Mesenchymal stem cell (in vitro differentiated cells and primary cell): ENCODE measurements around the gene ACADL.

Source experiments
- DNase-seq: peaks from one replicate; pipeline ENCODE4 v3.0.0-alpha.2; 2013
- H2AFZ ChIP-seq: one replicate; pipeline ENCODE4 v1.6.1; 2013; ENCODE audit warnings: low read depth, mild to moderate bottlenecking, control low read depth, inconsistent platforms, low read length, moderate library complexity
- H2AK5ac ChIP-seq: 2 replicates; pipeline ENCODE4 v1.6.1; 2013; ENCODE audit warnings: low read length, moderate library complexity, mild to moderate bottlenecking, inconsistent platforms; ENCODE audit not compliant: severe bottlenecking
- H2BK120ac ChIP-seq: one replicate; pipeline ENCODE4 v1.6.1; 2013; ENCODE audit warnings: low read depth, mild to moderate bottlenecking, inconsistent platforms, low read length, moderate library complexity
- H2BK12ac ChIP-seq, 2 experiments: one replicate each; pipeline ENCODE4 v1.6.1; 2013; ENCODE audit warnings: inconsistent platforms in 2 of 2, low read length in 2 of 2, mild to moderate bottlenecking in 2 of 2, moderate library complexity in 2 of 2, control low read depth in 1 of 2
- H2BK15ac ChIP-seq: one replicate; pipeline ENCODE4 v1.6.1; 2013; ENCODE audit warnings: mild to moderate bottlenecking, low read depth, inconsistent platforms; ENCODE audit not compliant: poor library complexity, severe bottlenecking
- H2BK5ac ChIP-seq: 2 replicates; pipeline ENCODE4 v1.6.1; 2013; ENCODE audit warnings: low read depth, mild to moderate bottlenecking, low read length, control low read depth, inconsistent platforms; ENCODE audit not compliant: poor library complexity, severe bottlenecking
- H3K14ac ChIP-seq, 2 experiments: one replicate each; pipeline ENCODE4 v1.6.1; 2013; ENCODE audit warnings: inconsistent platforms in 2 of 2, low read length in 2 of 2, control low read depth in 1 of 2, mild to moderate bottlenecking in 1 of 2, moderate library complexity in 1 of 2
- H3K18ac ChIP-seq, 2 experiments: one replicate each; pipeline ENCODE4 v1.6.1; 2013; ENCODE audit warnings: inconsistent platforms in 2 of 2, low read length in 2 of 2, control low read depth in 1 of 2, low read depth in 1 of 2, mild to moderate bottlenecking in 1 of 2
- H3K23ac ChIP-seq, 2 experiments: one replicate each; pipeline ENCODE4 v1.6.1; 2013; ENCODE audit warnings: inconsistent platforms in 2 of 2, low read length in 2 of 2, mild to moderate bottlenecking in 2 of 2, moderate library complexity in 2 of 2, control low read depth in 1 of 2
- H3K27ac ChIP-seq: 2 replicates; pipeline ENCODE4 v1.5.1; 2013; ENCODE audit warnings: mild to moderate bottlenecking, moderate library complexity, low read length, control low read depth, inconsistent platforms; ENCODE audit not compliant: poor library complexity, severe bottlenecking
- H3K27me3 ChIP-seq, 2 experiments: 2 replicates each; pipeline versions ENCODE4 v1.6.1 to v1.7.0; 2013; ENCODE audit warnings: low read length in 2 of 2, mild to moderate bottlenecking in 2 of 2, moderate library complexity in 2 of 2, control low read depth in 1 of 2, inconsistent platforms in 1 of 2; ENCODE audit not compliant: control insufficient read depth in 1 of 2, insufficient read depth in 1 of 2
- H3K36me3 ChIP-seq, 2 experiments: 2 replicates each; pipeline versions ENCODE4 v1.6.1 to v1.7.0; 2013; ENCODE audit warnings: low read length in 2 of 2, control low read depth in 1 of 2, inconsistent platforms in 1 of 2, low read depth in 1 of 2, mild to moderate bottlenecking in 1 of 2; ENCODE audit not compliant: insufficient read depth in 2 of 2, control insufficient read depth in 1 of 2
- H3K4ac ChIP-seq, 2 experiments: one replicate each; pipeline ENCODE4 v1.6.1; 2013; ENCODE audit warnings: inconsistent platforms in 2 of 2, low read length in 2 of 2, mild to moderate bottlenecking in 2 of 2, moderate library complexity in 2 of 2, control low read depth in 1 of 2, low read depth in 1 of 2
- H3K4me1 ChIP-seq: 2 replicates; pipeline ENCODE4 v1.6.1; 2013; ENCODE audit warnings: low read depth, low read length, control low read depth; ENCODE audit not compliant: control insufficient read depth, insufficient read depth
- H3K4me2 ChIP-seq: 2 replicates; pipeline ENCODE4 v1.6.1; 2013; ENCODE audit warnings: low read length, mild to moderate bottlenecking, inconsistent platforms; ENCODE audit not compliant: poor library complexity, severe bottlenecking
- H3K4me3 ChIP-seq, 2 experiments: 2 replicates each; pipeline versions ENCODE4 v1.5.1 to v1.7.0; 2013; ENCODE audit warnings: low read length in 2 of 2, mild to moderate bottlenecking in 2 of 2, control low read depth in 1 of 2, low read depth in 1 of 2; ENCODE audit not compliant: insufficient read depth in 1 of 2
- H3K79me1 ChIP-seq: replicated peaks from 2 replicates; pipeline ENCODE4 v1.6.1; 2013; ENCODE audit warnings: mild to moderate bottlenecking, control low read depth, low read length, inconsistent platforms; ENCODE audit not compliant: poor library complexity, severe bottlenecking
- H3K9ac ChIP-seq: 2 replicates; pipeline ENCODE4 v1.7.0; 2013; ENCODE audit warnings: mild to moderate bottlenecking, low read length, moderate library complexity
- H3K9me3 ChIP-seq: 2 replicates; pipeline ENCODE4 v1.7.0; 2013; ENCODE audit warnings: mild to moderate bottlenecking, low read length; ENCODE audit not compliant: control insufficient read depth
- H4K8ac ChIP-seq: one replicate; pipeline ENCODE4 v1.6.1; 2013; ENCODE audit warnings: inconsistent platforms, mild to moderate bottlenecking, low read length, moderate library complexity
- H4K91ac ChIP-seq: one replicate; pipeline ENCODE4 v1.6.1; 2013; ENCODE audit warnings: mild to moderate bottlenecking, low read length, inconsistent platforms
- WGBS: methylation state at CpG from one replicate; pipeline ENCODE4 v1.1.7; 2013; ENCODE audit warnings: mixed read lengths; 5-methylcytosine and 5-hydroxymethylcytosine counted together

Gene ACADL

DNA sequence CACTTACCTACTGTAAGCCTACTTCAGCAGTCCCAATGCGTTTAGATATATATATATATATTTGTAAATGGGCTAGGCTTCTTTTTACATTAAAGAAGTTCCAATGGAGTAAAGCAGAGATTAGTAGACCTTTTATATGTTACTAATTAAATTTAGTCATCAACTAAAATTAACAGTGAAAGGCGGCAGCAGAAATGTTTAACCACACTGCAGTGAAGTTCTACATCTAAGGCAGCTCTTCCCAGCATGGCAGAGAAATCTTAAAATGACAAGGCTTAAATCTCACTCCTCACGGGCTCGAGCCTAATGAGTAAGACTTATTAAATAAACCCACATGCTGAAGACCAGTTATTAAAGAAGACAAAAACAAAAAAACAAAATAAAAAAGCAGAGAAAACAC lies 34.9 kb downstream of the ACADL start:
- Histone ChIP-seq H3K27ac (peak overlapping the region; percentile 38), H3K23ac (no peak overlapping the region), H3K79me1 (no peaks in the 10 kb centered on the region), H3K4me2 (no peak overlapping the region), H4K8ac (no peak overlapping the region), H4K91ac (no peak overlapping the region), H3K9ac (no peak overlapping the region), H3K18ac (no peak overlapping the region), H2AK5ac (no peak overlapping the region), H2BK15ac (no peak overlapping the region), H3K4me3 (no peak overlapping the region), H2BK120ac (no peak overlapping the region), H3K14ac (no peak overlapping the region), H3K36me3 (no peaks in the 10 kb centered on the region), H3K27me3 (no peaks in the 10 kb centered on the region), H2AFZ (no peak overlapping the region), H2BK12ac (no peak overlapping the region), H3K4ac (no peak overlapping the region), H2BK5ac (no peak overlapping the region), H3K4me1 (peaks cover 5% of the 10 kb centered on the region), H3K9me3 (no peaks in the 10 kb centered on the region)
- WGBS: 84% methylated on average over 3 of the region's 4 CpGs
- DNase-seq: no peak

DNA sequence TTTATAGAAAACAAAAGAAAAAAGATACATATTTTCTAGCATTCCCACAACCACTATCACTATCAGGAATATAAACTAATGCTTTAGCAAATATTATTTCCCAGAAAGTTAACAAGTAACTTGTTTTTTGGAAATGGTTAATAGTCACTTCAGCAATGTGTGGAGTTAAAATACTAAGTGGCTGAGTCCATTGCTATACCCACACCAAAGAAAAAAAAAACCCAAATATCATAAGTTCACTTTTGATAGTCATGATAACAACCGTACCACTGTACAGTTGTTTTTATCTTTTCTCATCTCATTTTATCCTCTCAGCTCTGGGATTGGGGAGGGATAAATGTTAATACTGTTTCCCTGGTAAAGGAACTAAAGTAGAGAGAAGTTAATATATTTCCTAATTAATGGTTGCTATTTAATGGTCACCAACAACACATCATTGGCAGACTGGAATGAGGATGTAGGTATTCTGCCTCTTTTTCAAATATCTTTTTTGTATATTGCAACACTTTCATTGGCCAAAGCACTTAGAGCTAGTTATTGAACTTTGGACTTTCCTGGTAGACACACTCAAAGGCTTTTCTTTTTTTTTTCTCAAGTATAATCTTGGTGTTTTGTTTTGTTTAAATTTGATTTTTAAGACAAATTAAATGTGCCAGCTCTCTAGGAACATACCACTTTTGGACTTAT lies 35.7 kb downstream of the ACADL start:
- no peak overlapping the region for H4K8ac ChIP-seq
- no peak overlapping the region for H4K91ac ChIP-seq
- peak overlapping the region; percentile 53 for H3K27ac ChIP-seq
- H3K23ac ChIP-seq: no peak overlapping the region
- no peak for DNase-seq
- peaks cover 2% of the 10 kb centered on the region for H3K9me3 ChIP-seq
- no peaks in the 10 kb centered on the region for H3K36me3 ChIP-seq
- H3K14ac ChIP-seq: no peak overlapping the region
- H2BK15ac ChIP-seq: no peak overlapping the region
- no peak overlapping the region for H3K4me3 ChIP-seq
- H3K4ac ChIP-seq: no peak overlapping the region
- WGBS: no CpG with 5 or more reads among the region's 1 CpG
- no peaks in the 10 kb centered on the region for H3K79me1 ChIP-seq
- no peak overlapping the region for H2BK120ac ChIP-seq
- H3K27me3 ChIP-seq: no peaks in the 10 kb centered on the region
- no peak overlapping the region for H2BK5ac ChIP-seq
- H3K4me1 ChIP-seq: peaks cover 3% of the 10 kb centered on the region
- no peak overlapping the region for H2AK5ac ChIP-seq
- H3K4me2 ChIP-seq: no peak overlapping the region
- no peak overlapping the region for H2AFZ ChIP-seq
- no peak overlapping the region for H3K9ac ChIP-seq
- no peak overlapping the region for H3K18ac ChIP-seq
- H2BK12ac ChIP-seq: no peak overlapping the region

DNA sequence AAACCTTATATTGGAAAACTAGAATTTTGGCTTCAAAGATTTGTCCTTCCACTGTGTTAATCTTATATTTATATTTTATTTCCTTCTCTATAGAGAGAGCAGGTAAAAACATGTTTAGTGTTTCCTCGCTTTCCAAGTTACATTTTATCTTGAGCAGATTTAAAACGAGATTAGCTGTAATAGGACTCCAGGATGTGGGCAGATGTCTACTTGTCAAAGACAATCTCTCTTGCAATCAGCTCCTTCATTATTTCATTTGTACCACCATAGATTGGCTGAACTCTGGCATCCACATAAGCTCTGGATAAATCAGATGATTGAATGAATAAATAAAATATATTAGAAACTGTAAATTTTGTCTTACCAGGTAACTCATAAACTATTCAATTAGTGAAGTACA lies 36.5 kb downstream of the ACADL start:
- Histone ChIP-seq H3K9ac (no peak overlapping the region), H4K91ac (no peak overlapping the region), H2AK5ac (no peak overlapping the region), H3K18ac (no peak overlapping the region), H3K36me3 (no peaks in the 10 kb centered on the region), H2BK5ac (no peak overlapping the region), H3K4ac (no peak overlapping the region), H3K27me3 (no peaks in the 10 kb centered on the region), H3K27ac (no peak overlapping the region), H3K9me3 (peaks cover 7% of the 10 kb centered on the region), H2AFZ (no peak overlapping the region), H3K79me1 (no peaks in the 10 kb centered on the region), H2BK15ac (no peak overlapping the region), H3K4me1 (peaks cover 3% of the 10 kb centered on the region), H3K4me2 (no peak overlapping the region), H3K23ac (no peak overlapping the region), H4K8ac (no peak overlapping the region), H3K14ac (no peak overlapping the region), H2BK120ac (no peak overlapping the region), H3K4me3 (no peak overlapping the region), H2BK12ac (no peak overlapping the region)
- 100% methylated on average over 1 of the region's 2 CpGs for WGBS
- no peak for DNase-seq

DNA sequence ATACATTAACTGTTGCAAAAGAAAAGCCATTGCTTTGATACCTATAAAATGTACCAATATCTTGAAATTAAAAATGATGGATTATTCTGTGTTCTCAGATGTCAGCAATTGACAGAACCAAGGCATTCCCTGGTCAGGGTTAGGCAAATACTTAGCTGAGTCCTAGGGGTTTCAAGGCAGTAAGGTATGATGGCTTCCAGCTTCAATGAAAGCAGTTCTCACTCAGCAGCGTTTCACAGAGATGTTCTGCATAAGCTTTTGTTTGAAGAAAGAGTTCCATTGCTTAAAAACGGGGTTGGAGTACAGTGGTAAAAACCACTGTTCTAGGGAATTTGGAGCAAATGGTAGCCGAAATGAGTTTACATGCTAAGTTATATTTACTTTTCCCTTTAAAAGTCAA lies 37.1 kb downstream of the ACADL start:
- Histone ChIP-seq H3K4me1 (peaks cover 3% of the 10 kb centered on the region), H3K36me3 (no peaks in the 10 kb centered on the region), H3K27ac (no peak overlapping the region), H3K27me3 (no peaks in the 10 kb centered on the region), H3K18ac (no peak overlapping the region), H3K4ac (no peak overlapping the region), H2BK5ac (no peak overlapping the region), H2BK12ac (no peak overlapping the region), H3K23ac (no peak overlapping the region), H3K4me2 (no peak overlapping the region), H2AK5ac (no peak overlapping the region), H3K4me3 (no peak overlapping the region), H3K9ac (no peak overlapping the region), H4K8ac (no peak overlapping the region), H2AFZ (no peak overlapping the region), H4K91ac (no peak overlapping the region), H3K14ac (no peak overlapping the region), H2BK120ac (no peak overlapping the region), H3K9me3 (peaks cover 7% of the 10 kb centered on the region), H2BK15ac (no peak overlapping the region), H3K79me1 (no peaks in the 10 kb centered on the region)
- WGBS: 13% methylated on average over 2 of the region's 3 CpGs
- no peak for DNase-seq
